Stimulated activated CD4-positive, alpha-beta T cell treated with anti-CD3 and anti-CD28 coated beads, Interleukin-2, amount 100 ng/mL, for 48 hours (primary cell): Measurements from ENCODE around the gene LRP10.
"Not testable (repeated sequence)": the region's sequence is repeated elsewhere in the genome, so short reads cannot be mapped to it uniquely, and the experiment has no call there.

Experiments
- DNase-seq, 2 donors: peaks; one replicate each; pipeline ENCODE4 v3.0.0-alpha.2; 2020

The LRP10 gene

DNA sequence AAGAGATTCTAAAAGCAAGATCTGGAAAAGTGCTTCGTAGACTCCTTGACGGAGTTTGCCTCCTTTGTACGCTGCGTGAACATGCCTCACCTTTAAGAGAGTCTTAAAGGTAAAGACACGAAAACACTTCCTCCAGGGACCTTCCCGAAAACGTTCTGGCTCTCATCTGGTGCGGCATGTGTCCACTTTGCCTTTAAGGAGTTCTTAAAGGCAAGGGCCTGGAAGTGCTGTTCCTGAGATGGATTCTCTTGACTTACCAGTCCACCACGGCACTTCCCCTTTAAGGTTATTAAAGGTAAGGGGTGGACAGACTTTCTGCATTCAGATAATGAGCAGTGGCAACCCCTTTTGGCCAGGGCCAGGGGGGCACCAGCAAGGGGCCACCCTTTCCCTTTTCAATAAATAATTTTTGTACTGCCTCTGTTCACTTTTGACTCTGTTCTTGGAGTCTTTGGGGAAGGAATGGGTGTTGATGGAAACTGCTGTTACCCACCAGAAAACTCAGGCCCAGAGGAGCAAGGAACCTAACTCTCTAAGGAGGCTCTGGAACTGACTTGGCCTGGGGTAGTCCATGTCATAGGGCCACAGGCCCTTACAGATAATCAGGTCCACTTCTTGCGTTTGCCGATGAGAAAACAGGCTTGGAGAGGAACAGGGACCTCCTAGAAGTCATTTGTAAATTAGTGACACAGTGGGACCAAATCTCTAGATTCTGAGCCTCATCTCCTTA is 15.9 kb downstream of the LRP10 start:
- DNase-seq, result peak in 1 of 2 donors; percentile 22

DNA sequence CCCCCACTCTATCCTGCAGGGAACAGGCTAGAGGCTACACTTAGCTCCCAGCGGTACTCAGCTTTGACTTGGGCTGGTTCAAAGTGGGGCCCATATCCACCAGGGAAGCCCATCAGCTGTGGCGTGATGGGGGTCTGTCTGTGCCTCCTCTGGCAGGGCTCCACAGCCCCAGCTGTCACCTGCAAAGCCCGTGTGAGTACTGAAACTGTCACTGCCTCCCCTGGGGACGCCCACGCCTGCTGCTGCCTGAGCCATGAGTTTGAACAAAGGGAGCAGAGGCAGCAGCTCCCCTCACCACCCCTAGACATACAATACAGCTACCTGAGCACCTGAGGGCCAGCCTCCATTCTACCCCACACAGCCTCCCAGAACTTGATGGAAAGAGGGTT is 16.4 kb downstream of the LRP10 start:
- peak in 1 of 2 donors; percentile 36 for DNase-seq

DNA sequence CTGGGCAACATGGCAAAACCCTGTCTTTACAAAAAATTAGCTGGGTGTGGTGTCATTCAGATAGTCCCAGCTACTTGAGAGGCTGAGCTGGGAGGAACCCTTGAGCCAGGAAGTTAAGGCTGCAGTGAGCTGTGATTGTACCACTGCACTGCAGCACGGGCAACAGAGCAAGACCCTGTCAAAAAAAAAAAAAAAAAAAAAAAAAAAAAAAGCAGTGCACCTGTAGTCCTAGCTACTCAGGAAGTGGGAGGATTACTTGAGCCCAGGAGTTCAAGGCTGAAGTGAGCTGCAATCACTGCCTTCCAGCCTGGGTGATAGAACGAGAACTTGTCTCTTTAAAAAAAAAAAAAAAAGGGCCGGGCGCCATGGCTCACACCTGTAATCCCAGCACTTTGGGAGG is 17.1 kb downstream of the LRP10 start:
- DNase-seq, result no peak

DNA sequence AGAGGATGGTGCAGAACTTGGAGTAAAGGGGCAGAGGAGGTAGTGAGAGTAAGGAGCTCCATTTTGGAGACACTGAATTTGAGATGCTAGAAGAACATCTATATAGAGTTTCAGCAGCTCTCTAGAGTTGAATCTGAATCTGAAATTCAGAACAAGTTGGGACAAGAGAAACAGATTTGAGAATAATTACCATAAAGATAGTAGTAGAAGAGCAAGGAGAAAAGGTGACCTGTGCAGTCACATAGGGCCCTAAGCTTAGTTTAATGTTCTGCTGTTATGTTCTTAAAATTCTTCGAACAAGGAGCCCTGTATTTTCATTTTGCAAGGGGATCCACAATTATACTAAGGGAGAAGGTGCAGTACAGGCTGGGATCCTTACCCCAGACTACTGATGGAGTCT is 18.9 kb downstream of the LRP10 start:
- DNase-seq, result no peak

DNA sequence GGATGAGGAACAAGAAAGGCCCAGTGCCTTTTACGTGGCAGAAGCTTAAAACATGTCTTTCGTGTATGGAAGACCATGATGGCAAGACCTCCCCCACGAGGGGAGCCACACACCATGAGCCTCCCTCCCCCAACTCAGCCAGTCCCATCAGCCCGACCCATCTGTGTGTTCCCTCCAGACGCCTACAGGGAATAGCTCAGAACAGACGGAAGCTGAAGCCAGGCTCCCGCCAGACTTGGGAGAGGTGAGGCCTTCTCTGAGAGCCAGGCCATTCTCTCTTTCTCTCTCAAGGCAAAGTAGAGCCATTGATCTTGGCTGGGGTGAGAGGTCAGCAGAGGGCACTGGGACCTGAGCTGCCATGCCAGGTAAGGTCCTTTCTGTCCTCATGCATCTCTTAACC is 20.9 kb downstream of the LRP10 start:
- DNase-seq, result no peak

DNA sequence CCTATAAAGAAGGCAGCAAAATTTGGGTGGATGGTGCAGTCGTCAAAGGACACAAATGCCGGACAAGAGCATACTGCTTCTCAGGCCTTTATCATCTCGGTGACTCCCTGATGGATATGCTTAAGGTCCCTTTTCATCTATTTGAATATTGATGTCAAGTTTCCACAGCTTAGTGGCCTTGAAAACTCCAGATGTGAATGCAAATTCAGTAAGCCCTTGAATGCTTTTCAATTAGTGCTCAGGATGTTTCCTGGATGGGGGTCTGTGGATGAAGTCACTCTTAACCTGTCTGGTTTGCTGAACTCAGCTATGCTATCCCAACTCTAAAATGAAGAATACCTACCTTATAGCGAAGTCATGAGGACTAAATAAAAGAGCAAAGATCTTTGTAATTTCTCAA is 22.2 kb downstream of the LRP10 start:
- no peak for DNase-seq

DNA sequence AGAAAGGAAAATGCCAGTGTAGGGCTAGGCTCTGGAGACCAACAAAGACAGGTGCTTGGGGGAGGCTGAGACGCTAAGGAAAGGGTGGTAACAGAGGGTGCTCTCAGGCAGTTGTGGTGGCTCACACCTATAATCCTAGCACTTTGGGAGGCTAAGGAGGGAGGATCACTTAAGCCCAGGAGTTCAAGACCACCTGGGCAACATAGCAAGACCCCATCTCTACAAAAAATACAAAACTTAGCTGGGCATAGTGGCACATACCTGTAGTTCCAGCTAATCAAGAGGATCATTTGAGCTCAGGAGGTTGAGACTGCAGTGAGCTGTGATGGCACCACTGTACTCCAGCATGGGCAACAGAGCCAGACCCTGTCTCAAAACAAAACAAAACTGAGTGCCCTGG is 23.9 kb downstream of the LRP10 start:
- no peak for DNase-seq

DNA sequence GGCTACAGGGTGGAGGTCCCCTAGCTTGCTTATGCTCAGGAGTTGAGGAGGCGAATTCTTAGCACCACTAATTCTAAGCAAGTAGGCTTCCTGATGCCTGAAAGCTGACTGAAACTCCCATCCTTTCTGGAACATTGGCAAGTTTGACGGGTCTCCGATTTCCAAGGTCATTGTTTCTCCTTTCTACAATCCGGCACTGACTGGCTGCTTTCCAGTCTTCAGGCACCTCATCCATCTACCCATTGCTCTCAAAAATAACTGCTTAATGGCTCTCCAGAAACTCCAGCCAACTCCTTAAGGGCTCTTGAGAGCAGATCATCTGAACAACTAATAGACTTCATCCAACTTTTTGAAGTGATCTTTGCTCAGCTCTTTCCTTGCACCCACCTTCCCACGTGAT is 24.8 kb downstream of the LRP10 start:
- DNase-seq, result no peak

DNA sequence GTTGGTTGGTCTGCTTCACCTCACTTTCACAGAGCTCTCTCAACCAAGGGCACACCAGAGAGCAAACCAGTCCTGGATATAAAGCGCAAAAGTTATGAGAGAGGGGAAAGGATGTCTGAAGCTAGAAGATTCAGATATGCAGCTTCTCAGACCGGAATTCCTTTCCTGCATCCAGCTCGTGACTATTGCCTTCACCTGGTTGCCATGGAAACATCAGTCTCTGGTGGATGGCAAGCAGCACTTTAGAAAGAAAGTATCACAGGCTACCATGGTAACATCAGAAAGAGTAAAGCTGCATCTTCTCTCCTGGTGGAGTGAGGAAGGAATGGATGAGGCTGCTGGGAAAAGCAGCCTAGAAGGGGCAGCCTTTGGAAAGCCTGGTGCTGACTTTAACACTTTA is 25.2 kb downstream of the LRP10 start:
- DNase-seq, result no peak

DNA sequence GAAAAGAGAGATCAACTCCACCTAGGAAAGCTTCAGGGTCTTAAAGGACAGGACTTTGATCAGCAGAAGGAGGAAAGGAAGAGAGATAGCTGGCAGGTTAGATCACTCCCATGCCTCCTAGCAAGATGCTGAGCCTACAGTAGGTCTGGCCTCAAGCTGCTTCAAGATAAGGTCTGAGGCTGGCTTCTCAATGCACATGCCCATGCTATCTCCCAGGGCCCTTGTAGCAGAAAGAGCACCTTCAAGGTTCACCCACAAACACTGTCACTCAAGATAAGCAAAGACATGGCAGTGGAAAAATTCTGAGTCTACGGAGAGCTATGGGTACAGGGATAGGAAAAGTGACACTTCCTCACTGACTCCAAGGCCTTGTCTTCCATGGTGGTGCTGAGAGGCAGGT is 25.8 kb downstream of the LRP10 start:
- no peak for DNase-seq

DNA sequence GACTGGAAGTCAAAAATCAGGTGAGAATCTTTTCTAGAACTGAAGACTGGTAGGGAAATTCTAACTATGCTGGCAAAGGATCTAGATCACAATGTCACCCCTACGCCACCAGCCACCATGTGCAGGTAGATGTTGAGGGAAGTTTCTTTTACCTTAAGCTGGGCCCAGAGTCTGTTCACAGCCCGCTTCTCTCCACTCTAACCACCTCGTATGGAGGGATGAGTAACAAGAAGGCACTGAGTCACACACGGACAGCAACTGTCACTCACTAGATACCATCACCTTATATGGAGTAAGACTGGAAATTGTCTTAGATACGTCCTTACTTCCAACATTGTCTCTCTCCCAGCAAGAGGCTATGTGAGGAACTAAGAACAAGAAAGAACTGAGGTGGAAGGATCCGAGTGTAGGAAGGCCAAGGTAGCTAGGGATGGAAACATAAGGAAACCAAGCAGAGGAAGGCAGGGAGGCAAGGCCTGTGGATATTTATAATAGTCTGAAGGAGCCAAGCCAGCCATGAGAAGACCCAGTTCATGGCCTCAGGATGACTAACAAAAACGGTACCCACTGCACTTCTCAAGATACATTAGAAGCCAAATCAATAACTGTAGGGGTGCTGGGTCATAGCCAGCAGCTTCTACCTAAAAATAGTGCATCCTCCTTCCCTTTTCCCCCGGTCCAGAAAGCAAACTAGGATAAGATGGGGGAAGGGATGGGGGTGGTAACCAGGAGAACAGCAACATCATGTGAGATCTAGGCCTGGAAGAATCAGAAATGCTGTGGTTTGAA is 27.0 kb downstream of the LRP10 start:
- no peak for DNase-seq

DNA sequence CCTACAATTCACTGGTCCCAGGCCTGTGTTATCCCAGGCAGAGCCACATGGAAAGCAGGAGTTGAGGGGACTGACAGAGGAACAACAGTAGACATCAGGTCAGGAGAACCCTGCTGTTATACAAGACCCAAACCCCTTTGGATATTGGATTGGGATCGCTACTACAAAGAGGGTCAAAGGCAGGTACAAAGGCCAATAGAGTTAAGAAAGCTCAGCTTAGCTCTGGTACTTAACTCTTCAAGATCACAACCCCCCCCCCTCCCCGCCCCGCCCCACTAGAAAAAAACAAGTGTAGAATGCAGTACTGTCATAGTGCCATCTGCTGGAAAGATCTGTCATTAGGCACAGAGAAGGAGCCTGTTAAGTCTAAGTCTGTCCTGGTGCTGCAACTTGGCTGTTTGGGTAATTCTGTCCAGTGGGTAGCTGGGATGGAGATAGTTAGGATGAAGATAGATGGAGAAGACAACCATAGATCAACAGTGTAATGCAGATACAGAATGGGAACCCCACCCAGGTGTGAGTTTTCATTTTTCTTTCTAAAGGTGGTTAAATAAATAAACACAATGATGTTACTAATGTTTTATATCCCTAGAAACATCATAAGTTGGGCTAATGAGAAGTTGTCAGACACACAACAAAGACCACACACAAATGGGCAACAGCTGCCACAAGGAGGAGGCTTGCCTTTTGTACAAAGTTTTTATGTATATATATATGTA is 28.7 kb downstream of the LRP10 start:
- DNase-seq, result peak; percentile 23 to 35

DNA sequence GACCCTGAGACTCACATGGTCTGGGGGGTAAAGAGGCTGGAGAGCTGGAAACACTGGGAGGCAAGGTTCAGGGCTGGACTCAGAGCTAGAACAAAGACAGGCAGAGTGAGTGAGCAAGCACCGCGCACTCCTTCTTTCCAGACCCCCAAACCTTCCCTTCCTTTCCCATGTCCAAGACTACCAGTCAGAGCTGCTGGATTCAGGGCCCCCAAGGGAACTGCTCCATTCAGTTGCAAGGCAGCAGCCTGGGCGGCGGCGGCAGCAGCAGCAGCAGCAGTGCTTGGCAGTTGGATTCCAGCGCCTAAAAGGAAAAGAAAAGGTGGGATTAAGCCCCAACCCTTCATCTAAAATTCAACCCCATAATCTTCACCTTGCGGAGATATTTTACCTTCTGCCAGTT is 30.3 kb downstream of the LRP10 start:
- DNase-seq, result no peak

DNA sequence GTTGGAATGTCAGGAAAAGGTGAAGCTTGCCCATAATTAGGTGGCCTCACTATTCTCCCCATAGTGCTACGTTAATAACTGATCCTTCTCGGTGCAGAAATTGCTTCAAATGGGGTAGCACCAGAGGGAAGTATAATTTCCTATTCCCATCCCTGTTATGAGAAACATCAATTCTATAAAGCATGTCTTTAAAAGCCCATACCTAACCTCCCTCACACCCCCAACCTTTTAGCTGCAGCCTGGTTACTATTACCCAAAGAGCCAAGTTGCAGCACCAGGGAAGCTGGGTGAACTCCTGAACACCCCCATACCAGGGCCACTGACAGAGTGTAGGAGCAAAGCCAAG is 32.2 kb downstream of the LRP10 start:
- DNase-seq, result no peak

DNA sequence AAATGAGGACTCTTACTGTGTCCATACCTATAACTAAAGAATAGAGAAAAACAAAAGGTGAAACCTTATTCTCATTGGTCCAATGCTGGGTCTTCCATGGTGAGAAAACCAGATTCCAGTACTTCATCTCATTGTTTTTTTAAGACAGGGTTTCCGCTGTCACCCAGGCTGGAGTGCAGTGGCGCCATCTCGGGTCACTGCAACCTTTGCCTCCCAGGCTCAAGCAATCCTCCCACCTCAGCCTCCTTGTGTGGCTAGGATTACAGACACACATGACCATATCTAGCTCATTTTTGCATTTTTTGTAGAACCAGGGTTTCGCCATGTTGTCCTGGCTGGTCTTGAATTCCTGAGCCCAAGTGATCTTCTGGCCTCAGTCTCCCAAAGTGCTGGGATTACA is 34.1 kb downstream of the LRP10 start:
- DNase-seq, result no peak

DNA sequence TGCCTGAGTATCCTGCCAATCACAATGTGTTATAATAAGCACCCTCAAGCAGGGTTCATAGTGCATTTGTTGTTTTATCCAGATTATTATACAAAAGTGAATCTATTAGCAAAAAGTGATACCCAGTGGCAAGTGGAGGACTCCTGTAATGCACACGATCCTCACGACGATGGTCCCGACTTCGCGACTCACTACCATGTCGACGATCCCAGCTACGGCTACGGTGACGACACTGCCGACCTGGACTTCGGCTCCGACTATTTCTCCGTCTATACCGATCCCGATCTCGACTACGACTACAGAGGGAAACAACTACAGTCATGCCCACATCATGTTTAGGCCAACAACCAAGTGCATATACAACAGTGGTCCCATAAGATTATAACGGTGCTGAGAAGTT is 34.5 kb downstream of the LRP10 start:
- DNase-seq, result no peak

DNA sequence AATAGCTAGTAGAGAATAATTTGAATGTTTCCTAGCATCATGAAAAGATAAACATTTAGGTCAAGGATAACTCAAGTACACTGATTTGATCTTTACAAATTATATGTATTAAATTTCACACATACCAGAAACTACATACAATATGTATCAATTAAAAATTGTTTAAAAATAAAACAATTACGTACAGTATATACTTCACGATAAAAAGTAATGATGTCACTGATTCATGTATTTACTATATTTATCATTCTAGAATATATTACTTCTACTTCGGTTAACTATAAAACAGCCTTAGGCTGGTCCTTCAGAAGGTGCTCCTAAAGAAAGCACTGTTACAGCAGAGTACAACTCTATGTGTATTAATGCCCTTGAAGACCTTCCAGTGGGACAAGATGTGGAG is 35.9 kb downstream of the LRP10 start:
- DNase-seq, result no peak

DNA sequence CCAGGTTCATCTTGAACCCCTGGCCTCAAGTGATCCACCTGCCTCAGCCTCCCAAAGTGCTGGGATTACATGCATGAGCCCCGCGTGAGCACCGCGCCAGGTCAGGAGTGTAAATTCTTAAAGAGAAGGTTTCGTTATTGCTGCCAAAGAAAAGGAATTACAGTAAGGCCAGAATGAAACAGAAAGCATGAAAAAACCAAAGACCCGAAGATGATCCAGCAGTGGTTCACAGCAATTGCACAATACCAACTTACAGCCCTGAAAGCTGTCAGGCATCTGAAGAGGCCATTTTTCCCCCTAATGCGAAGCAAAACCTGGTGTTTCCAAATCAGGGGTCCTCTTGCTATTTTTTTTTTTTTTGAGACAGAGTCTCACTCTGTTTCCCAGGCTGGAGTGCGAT is 37.1 kb downstream of the LRP10 start:
- no peak for DNase-seq

DNA sequence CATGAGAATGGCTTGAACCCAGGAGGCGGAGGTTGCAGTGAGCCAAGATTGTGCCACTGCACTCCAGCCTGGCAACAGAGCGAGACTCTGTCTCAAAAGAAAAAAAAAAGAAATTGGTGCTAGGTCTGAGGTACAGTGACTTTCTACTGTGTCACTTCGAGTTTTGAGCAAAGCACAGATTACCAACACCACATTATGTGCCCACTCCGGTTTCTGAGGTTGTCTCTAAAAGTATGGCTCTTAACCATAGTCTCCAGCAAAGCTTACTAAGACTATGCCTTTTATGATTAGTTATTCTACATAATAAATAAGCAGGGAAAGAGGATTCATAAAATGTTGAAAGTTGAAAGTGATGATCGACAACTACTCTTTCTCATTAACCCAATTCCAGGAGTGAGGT is 39.4 kb downstream of the LRP10 start:
- no peak for DNase-seq

DNA sequence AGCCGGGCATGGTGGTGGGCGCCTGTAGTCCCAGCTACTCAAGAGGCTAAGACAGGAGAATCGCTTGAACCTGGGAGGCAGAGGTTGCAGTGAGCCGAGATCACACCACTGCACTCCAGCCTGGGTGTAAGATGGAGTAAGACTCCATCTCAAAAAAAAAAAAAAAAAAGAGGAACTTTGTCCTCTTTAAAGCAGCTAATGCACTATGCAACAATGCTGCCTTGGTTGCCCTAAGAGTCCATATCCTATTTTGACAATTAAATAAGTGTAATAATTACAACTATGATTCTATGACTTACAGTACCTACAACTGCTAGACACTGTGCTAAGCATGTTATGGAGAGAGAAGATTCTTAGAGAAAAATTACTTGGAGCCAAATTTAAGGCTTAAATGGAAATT is 43.3 kb downstream of the LRP10 start:
- not testable (repeated sequence) for DNase-seq

DNA sequence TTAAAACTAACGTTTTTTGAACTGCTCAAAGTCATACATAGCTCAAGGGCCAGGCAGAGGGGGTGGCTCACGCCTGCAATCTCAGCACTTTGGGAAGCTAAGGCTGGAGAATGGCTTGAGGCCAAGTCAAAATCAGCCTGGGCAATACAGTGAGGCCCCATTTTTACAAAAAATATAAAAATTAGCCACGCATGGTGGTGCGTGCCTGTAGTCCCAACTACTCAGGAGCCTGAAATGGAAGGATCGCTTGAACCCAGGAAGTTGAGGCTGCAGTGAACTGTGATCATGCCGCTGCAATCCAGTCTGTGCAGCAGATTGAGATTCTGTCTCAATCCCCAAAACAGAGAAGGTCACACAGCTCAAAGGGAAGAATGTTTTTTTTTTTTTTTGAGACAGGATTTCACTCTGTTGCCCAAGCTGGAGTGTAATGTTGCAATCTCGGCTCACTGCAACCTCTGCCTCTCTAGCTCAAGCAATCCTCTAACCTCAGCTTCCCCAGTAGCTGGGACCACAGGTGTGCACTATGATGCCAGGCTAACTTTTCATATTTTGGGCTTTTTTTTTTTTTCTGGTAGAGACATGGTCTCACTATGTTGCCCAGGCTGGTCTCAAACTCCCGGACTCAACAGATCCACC is 44.5 kb downstream of the LRP10 start:
- DNase-seq, result no peak

DNA sequence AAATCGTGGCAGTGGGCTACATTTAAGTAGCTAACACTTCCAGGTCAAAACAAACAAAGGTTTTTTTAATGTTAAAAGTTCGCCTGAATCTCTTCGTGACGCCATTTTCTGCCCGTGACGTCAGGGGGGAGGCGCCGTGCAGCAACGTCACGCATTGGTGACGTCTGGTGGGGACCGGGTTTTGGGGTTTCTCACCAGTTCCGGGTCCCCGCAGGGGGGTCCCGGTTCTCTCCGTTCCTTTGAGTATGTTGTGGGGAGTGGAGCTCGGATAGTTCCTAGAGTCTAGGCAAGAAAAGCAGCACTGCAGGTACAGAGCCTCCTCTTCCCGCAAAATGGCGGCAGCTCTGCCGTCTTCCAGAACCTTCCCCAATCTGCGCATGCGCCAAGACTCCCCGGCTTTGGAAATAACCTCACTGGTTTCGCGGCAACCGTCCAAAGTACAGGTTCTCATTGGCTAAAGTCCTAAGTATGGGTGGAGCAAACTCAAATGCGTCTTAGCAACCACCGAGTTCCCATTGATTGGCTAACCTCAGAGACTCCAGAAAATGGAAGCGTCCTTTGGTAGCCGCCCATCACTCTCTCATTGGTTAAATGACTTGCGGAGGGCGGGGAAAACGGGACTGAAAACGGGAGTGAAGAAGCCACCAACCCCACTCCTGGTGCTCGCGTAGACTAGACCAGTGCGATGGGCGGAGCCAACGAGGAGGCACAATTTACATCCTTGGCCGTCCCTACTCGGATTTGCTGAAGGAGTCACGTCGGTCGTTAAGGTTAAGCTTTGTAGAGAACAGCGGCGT is 47.5 kb downstream of the LRP10 start, which contains the start of gene RBM23:
Gene RBM23, minus strand, starts transcription at position 346 of the 797 bp plus-strand sequence.
- DNase-seq, result peak; percentile 98 to 100

DNA sequence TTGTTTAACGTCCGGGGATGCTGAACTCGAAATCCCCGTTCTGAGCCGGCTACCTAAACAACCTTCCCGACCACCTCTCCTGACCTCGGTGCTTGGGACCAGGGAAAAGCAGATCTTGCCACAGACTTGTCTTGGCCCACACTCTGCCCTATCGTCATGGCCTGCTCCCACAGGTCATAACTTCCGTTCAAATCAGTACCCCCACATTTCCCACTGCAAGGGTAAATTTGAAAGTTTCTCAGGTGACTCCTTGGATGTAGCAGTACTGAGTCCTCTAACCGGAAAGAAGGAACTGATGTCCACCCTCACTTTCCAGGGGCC is 48.0 kb downstream of the LRP10 start:
- DNase-seq, result no peak
